ENCODE measurements around the gene SMC1B. TPM values are rescaled to one million over a fixed set of nuclear protein-coding genes. Genes with fewer than 3 reads are reported as not detected.

The SMC1B gene
- total RNA-seq, 1 donor from 2014 or later, result 0.06 TPM

DNA sequence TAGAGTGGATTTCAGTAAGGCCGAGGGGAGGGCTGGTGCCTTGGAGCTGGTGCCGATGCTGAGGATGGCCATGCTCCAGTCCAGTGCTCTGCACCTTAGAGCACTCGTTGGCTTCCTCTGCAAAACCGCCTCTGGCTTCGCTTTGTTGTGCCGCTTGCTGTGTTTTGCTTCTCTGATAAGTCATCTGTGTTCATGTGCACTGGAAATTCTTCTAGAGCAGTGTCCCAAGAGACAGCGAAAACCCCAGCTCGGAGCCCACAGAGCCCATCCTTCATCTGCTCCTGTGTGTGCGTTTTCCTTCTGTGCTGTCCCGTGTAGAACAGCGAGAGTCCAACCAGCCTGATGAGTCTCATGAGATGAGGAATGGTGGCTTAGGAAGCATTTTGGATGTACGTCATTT is 91.6 kb downstream of the SMC1B start:
- Histone ChIP-seq H3K9ac (no peak overlapping the region), H3K36me3 (no peaks in the 10 kb centered on the region), H3K4me3 (no peak overlapping the region), H3K4me1 (peaks cover 19% of the 10 kb centered on the region), H3K27me3 (no peaks in the 10 kb centered on the region), H3K4me2 (no peak overlapping the region), H3K9me3 (ENCODE audit: low read depth) (no peaks in the 10 kb centered on the region), H3F3A (ENCODE audit: low read depth) (peaks cover 8% of the 10 kb centered on the region), H3K79me2 (ENCODE audit: low read depth) (peaks cover 44% of the 10 kb centered on the region), H4K20me1 (ENCODE audit: low read depth) (peaks cover 36% of the 10 kb centered on the region), H3K27ac (no peak overlapping the region), H2AFZ (replicated peaks) (no peak overlapping the region)
- Mint-ChIP-seq H3K27me3 (ENCODE audit: insufficient read depth, low read depth) (peaks cover 2% of the 10 kb centered on the region), H3K4me1 (peaks cover 31% of the 10 kb centered on the region), H3K36me3 (peaks cover 19% of the 10 kb centered on the region), H3K9me3 (no peaks in the 10 kb centered on the region), H3K27ac (no peak overlapping the region), H3K4me3 (no peak overlapping the region)
- TF ChIP-seq EZH2phosphoT487 (IDR thresholded peaks at IDR 0.05), result no peak
- TF ChIP-seq, protein P1, sequence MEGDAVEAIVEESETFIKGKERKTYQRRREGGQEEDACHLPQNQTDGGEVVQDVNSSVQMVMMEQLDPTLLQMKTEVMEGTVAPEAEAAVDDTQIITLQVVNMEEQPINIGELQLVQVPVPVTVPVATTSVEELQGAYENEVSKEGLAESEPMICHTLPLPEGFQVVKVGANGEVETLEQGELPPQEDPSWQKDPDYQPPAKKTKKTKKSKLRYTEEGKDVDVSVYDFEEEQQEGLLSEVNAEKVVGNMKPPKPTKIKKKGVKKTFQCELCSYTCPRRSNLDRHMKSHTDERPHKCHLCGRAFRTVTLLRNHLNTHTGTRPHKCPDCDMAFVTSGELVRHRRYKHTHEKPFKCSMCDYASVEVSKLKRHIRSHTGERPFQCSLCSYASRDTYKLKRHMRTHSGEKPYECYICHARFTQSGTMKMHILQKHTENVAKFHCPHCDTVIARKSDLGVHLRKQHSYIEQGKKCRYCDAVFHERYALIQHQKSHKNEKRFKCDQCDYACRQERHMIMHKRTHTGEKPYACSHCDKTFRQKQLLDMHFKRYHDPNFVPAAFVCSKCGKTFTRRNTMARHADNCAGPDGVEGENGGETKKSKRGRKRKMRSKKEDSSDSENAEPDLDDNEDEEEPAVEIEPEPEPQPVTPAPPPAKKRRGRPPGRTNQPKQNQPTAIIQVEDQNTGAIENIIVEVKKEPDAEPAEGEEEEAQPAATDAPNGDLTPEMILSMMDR (IDR thresholded peaks at IDR 0.05), result no peak
- TF ChIP-seq EZH2 (IDR thresholded peaks at IDR 0.05), result no peak
- no peak for DNase-seq (ENCODE audit: low spot score)

DNA sequence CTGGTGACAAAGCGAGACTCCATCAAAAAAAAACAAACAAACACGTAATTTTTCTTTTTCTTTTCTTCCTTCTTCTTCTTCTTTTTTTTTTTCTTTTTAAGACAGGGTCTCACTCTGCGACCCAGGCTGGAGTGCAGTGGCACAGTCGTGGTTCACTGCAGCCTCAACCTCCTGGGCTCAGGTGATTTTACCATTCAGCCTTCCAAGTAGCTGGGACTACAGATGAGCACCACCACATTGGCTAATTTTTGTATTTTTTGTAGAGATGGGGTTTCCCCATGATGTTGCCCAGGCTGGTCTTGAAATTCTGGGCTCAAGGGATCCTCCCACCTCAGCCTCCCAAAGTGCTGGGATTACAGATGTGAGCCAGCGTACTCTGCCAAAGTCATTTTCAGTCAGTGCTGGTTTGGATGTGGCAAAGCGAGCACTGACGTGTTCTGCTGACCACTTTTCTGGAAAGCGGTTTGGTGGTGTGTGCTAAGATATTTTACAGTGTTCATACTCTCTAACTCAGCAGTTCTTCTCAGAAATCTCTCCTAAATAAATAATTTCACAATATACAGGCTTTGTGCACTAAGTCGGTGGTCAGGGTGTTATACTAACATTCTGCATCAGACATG is 92.9 kb downstream of the SMC1B start:
- no peak overlapping the region for H3K27ac ChIP-seq
- peaks cover 2% of the 10 kb centered on the region for H3K27me3 Mint-ChIP-seq (ENCODE audit: insufficient read depth, low read depth)
- H4K20me1 ChIP-seq (ENCODE audit: low read depth), result peaks cover 36% of the 10 kb centered on the region
- no peak overlapping the region for H3K4me3 ChIP-seq
- no peak overlapping the region for H3K27ac Mint-ChIP-seq
- H2AFZ ChIP-seq (replicated peaks), result no peak overlapping the region
- H3K4me1 Mint-ChIP-seq, result peaks cover 35% of the 10 kb centered on the region
- H3K4me1 ChIP-seq, result peaks cover 19% of the 10 kb centered on the region
- H3K36me3 Mint-ChIP-seq, result peaks cover 15% of the 10 kb centered on the region
- DNase-seq (ENCODE audit: low spot score), result no peak
- no peaks in the 10 kb centered on the region for H3K9me3 ChIP-seq (ENCODE audit: low read depth)
- H3K79me2 ChIP-seq (ENCODE audit: low read depth), result peaks cover 50% of the 10 kb centered on the region
- H3F3A ChIP-seq (ENCODE audit: low read depth), result peaks cover 8% of the 10 kb centered on the region
- H3K9me3 Mint-ChIP-seq, result no peaks in the 10 kb centered on the region
- H3K9ac ChIP-seq, result no peak overlapping the region
- no peaks in the 10 kb centered on the region for H3K27me3 ChIP-seq
- H3K4me3 Mint-ChIP-seq, result no peak overlapping the region
- TF ChIP-seq, protein P1 (IDR thresholded peaks at IDR 0.05), result no peak
- no peak for TF ChIP-seq EZH2 (IDR thresholded peaks at IDR 0.05)
- TF ChIP-seq EZH2phosphoT487 (IDR thresholded peaks at IDR 0.05), result no peak
- no peak overlapping the region for H3K4me2 ChIP-seq
- no peaks in the 10 kb centered on the region for H3K36me3 ChIP-seq

DNA sequence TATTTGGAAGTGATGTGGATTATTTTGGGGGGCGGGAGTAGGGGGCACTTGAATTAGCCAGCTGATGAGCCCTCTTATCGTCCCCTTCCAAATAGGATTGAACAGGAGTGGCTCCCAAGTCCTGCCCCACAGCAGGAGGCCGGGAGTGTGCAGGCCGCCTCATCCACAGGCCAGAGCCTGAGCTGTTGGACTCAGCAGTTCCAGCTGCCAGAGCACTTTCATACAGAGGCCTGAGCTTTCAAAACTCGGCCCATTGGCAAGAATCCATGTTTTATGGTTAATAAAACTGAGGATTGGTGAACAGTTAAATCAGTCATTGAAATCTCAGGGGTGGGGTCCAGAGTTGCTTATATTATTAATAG is 94.1 kb downstream of the SMC1B start:
- H3K36me3 ChIP-seq, result no peaks in the 10 kb centered on the region
- H3K27me3 ChIP-seq, result no peaks in the 10 kb centered on the region
- TF ChIP-seq EZH2phosphoT487 (IDR thresholded peaks at IDR 0.05), result no peak
- Mint-ChIP-seq H3K9me3 (no peaks in the 10 kb centered on the region), H3K27me3 (ENCODE audit: insufficient read depth, low read depth) (no peaks in the 10 kb centered on the region), H3K27ac (peak overlapping the region; percentile 83), H3K4me1 (peaks cover 35% of the 10 kb centered on the region), H3K4me3 (peak overlapping the region; percentile 39), H3K36me3 (peaks cover 10% of the 10 kb centered on the region)
- H2AFZ ChIP-seq (replicated peaks), result no peak overlapping the region
- H3K4me2 ChIP-seq, result peak overlapping the region; percentile 10
- H3K9me3 ChIP-seq (ENCODE audit: low read depth), result no peaks in the 10 kb centered on the region
- peaks cover 61% of the 10 kb centered on the region for H3K79me2 ChIP-seq (ENCODE audit: low read depth)
- peaks cover 36% of the 10 kb centered on the region for H4K20me1 ChIP-seq (ENCODE audit: low read depth)
- DNase-seq (ENCODE audit: low spot score), result peak; percentile 74
- peaks cover 8% of the 10 kb centered on the region for H3F3A ChIP-seq (ENCODE audit: low read depth)
- no peak overlapping the region for H3K4me3 ChIP-seq
- H3K27ac ChIP-seq, result no peak overlapping the region
- peaks cover 19% of the 10 kb centered on the region for H3K4me1 ChIP-seq
- no peak overlapping the region for H3K9ac ChIP-seq

DNA sequence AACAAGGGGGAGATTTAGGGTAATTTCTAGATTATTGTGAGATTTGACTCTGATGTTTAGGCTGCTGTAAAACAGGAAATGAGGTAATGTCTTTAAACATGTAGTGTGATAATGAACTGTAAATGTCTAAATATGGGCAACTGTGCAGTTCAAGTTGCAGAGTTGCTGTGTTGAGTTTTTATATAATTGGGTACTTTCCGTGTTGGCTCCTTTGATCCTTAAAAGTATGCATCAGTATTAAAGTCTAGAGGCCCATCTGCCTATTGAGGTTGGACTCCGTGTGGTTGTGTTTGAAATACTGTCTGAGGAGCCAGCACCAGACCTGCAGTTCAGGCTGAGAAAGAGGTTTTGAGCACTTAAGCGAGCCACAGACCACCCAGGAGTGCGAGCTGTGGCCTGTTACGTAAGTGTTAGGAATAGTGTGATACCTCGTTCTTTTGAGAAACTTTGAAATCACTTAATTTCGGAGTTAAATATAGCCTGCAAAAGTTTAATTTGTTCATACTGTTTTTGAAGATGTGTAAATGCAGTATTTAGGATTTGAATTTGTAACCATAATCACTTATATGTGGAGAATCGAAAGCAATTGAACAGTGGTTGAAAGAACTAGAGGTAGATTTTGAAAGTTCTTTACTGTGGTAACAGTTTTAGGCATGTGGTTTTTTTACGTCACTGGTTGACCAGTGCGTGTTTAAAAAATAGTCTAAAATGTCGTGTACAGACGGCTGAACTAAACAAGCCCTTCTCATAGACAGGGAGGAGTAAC is 94.7 kb downstream of the SMC1B start:
- TF ChIP-seq EZH2 (IDR thresholded peaks at IDR 0.05) (no peak), EZH2phosphoT487 (IDR thresholded peaks at IDR 0.05) (no peak)
- TF ChIP-seq, protein P1 (IDR thresholded peaks at IDR 0.05), result no peak
- Histone ChIP-seq H3K79me2 (ENCODE audit: low read depth) (peaks cover 61% of the 10 kb centered on the region), H3K27me3 (no peaks in the 10 kb centered on the region), H2AFZ (replicated peaks) (no peak overlapping the region), H3K36me3 (no peaks in the 10 kb centered on the region), H3K9ac (no peak overlapping the region), H4K20me1 (ENCODE audit: low read depth) (peaks cover 36% of the 10 kb centered on the region), H3K9me3 (ENCODE audit: low read depth) (no peaks in the 10 kb centered on the region), H3K4me1 (peaks cover 23% of the 10 kb centered on the region), H3K4me2 (no peak overlapping the region), H3K27ac (no peak overlapping the region), H3K4me3 (no peak overlapping the region), H3F3A (ENCODE audit: low read depth) (peaks cover 8% of the 10 kb centered on the region)
- H3K27ac Mint-ChIP-seq, result peak overlapping the region; percentile 13
- no peaks in the 10 kb centered on the region for H3K27me3 Mint-ChIP-seq (ENCODE audit: insufficient read depth, low read depth)
- H3K9me3 Mint-ChIP-seq, result no peaks in the 10 kb centered on the region
- peak; percentile 32 for DNase-seq (ENCODE audit: low spot score)
- peaks cover 5% of the 10 kb centered on the region for H3K36me3 Mint-ChIP-seq
- H3K4me1 Mint-ChIP-seq, result peaks cover 35% of the 10 kb centered on the region
- H3K4me3 Mint-ChIP-seq, result peak overlapping the region; percentile 24

All from neural progenitor cell (in vitro differentiated cells).